H9 (cell line): Measurements from ENCODE around the gene ITPA. TPM values are rescaled to one million over a fixed set of nuclear protein-coding genes. Genes with fewer than 3 reads are reported as not detected.

Source experiments
- DNase-seq: peaks from one replicate; pipeline ENCODE4 v3.0.0-alpha.2; 2017
- H2AFZ ChIP-seq: one replicate; pipeline ENCODE4 v1.6.1; 2013; ENCODE audit warnings: mild to moderate bottlenecking, low read length, control low read depth, moderate library complexity
- H2AK5ac ChIP-seq: 2 replicates; pipeline ENCODE4 v1.6.1; 2013; ENCODE audit warnings: low read length, control low read depth, mixed read lengths; ENCODE audit not compliant: insufficient read length
- H2BK120ac ChIP-seq: one replicate; pipeline ENCODE4 v1.6.1; 2013; ENCODE audit warnings: low read depth, mild to moderate bottlenecking, low read length, control low read depth, inconsistent platforms; ENCODE audit not compliant: poor library complexity, severe bottlenecking
- H2BK12ac ChIP-seq: 2 replicates; pipeline ENCODE4 v1.6.1; 2013; ENCODE audit warnings: low read length, control low read depth, mixed read lengths, low read depth; ENCODE audit not compliant: insufficient read length
- H2BK15ac ChIP-seq: 2 replicates; pipeline ENCODE4 v1.6.1; 2013; ENCODE audit warnings: low read depth, low read length, control low read depth
- H2BK20ac ChIP-seq: one replicate; pipeline ENCODE4 v1.6.1; 2013; ENCODE audit warnings: low read depth, mild to moderate bottlenecking, low read length, control low read depth, inconsistent platforms; ENCODE audit not compliant: poor library complexity, severe bottlenecking
- H2BK5ac ChIP-seq: 2 replicates; pipeline ENCODE4 v1.6.1; 2013; ENCODE audit warnings: low read length, control low read depth, mixed read lengths; ENCODE audit not compliant: insufficient read length
- H3K14ac ChIP-seq: 2 replicates; pipeline ENCODE4 v1.6.1; 2013; ENCODE audit warnings: low read length, control low read depth; ENCODE audit not compliant: insufficient read depth
- H3K18ac ChIP-seq: 2 replicates; pipeline ENCODE4 v1.6.1; 2013; ENCODE audit warnings: low read depth, mild to moderate bottlenecking, mixed read lengths, low read length, control low read depth; ENCODE audit not compliant: insufficient read length
- H3K23ac ChIP-seq: 2 replicates; pipeline ENCODE4 v1.6.1; 2013; ENCODE audit warnings: low read length, control low read depth, mixed read lengths, low read depth; ENCODE audit not compliant: insufficient read length
- H3K23me2 ChIP-seq: 2 replicates; pipeline ENCODE4 v1.6.1; 2013; ENCODE audit warnings: low read depth, mild to moderate bottlenecking, mixed read lengths, low read length, control low read depth; ENCODE audit not compliant: insufficient read length, poor library complexity, severe bottlenecking
- H3K27ac ChIP-seq: 2 replicates; pipeline ENCODE4 v1.5.1; 2013; ENCODE audit warnings: low read length, control low read depth, mixed read lengths, low read depth; ENCODE audit not compliant: insufficient read length
- H3K27me3 ChIP-seq: 2 replicates; pipeline ENCODE4 v1.6.1; 2013; ENCODE audit warnings: low read length, control low read depth, inconsistent platforms; ENCODE audit not compliant: insufficient read depth
- H3K4ac ChIP-seq: 2 replicates; pipeline ENCODE4 v1.6.1; 2013; ENCODE audit warnings: low read depth, mild to moderate bottlenecking, control low read depth, inconsistent platforms, low read length, moderate library complexity
- H3K4me1 ChIP-seq: 2 replicates; pipeline ENCODE4 v1.6.1; 2013; ENCODE audit warnings: low read length, control low read depth, inconsistent platforms; ENCODE audit not compliant: insufficient read depth
- H3K4me2 ChIP-seq: 2 replicates; pipeline ENCODE4 v1.6.1; 2013; ENCODE audit warnings: low read length, control low read depth, mixed read lengths; ENCODE audit not compliant: insufficient read length, insufficient read depth
- H3K56ac ChIP-seq: 2 replicates; pipeline ENCODE4 v1.6.1; 2013; ENCODE audit warnings: low read depth, mild to moderate bottlenecking, mixed read lengths, low read length, control low read depth; ENCODE audit not compliant: insufficient read length
- H3K79me1 ChIP-seq: 2 replicates; pipeline ENCODE4 v1.6.1; 2013; ENCODE audit warnings: low read depth, mild to moderate bottlenecking, moderate library complexity, low read length, control low read depth, inconsistent platforms; ENCODE audit not compliant: insufficient read depth, poor library complexity, severe bottlenecking
- H3K79me2 ChIP-seq: 2 replicates; pipeline ENCODE4 v1.6.1; 2013; ENCODE audit warnings: low read length, control low read depth, inconsistent platforms; ENCODE audit not compliant: insufficient read depth
- H3K9ac ChIP-seq: 2 replicates; pipeline ENCODE4 v1.6.1; 2013; ENCODE audit warnings: low read length, control low read depth, mixed read lengths; ENCODE audit not compliant: insufficient read length; ENCODE audit errors: extremely low read depth
- H3K9me3 ChIP-seq: one replicate; pipeline ENCODE4 v1.6.1; 2013; ENCODE audit warnings: low read depth, low read length, inconsistent platforms; ENCODE audit not compliant: control insufficient read depth
- H3T11ph ChIP-seq: one replicate; pipeline ENCODE4 v1.6.1; 2013; ENCODE audit warnings: mild to moderate bottlenecking, low read length, control low read depth, inconsistent platforms
- H4K20me1 ChIP-seq: one replicate; pipeline ENCODE4 v1.6.1; 2013; ENCODE audit not compliant: control insufficient read depth, insufficient read length, insufficient read depth
- H4K5ac ChIP-seq: 2 replicates; pipeline ENCODE4 v1.6.1; 2013; ENCODE audit warnings: low read depth, mild to moderate bottlenecking, mixed read lengths, low read length, control low read depth; ENCODE audit not compliant: insufficient read length
- H4K8ac ChIP-seq: replicated peaks from 2 replicates; pipeline ENCODE4 v1.6.1; 2013; ENCODE audit warnings: low read length, control low read depth, mixed read lengths, low read depth; ENCODE audit not compliant: insufficient read length
- H4K91ac ChIP-seq: 2 replicates; pipeline ENCODE4 v1.6.1; 2013; ENCODE audit warnings: low read depth, mild to moderate bottlenecking, moderate library complexity, mixed read lengths, low read length, control low read depth; ENCODE audit not compliant: insufficient read length
- H3K27ac Mint-ChIP-seq, 3 experiments: 2 replicates in 2 of 3; 3 replicates in 1 of 3; pipeline ENCODE4 v1.8.0; 2020 to 2021; ENCODE audit warnings: mixed read lengths in 3 of 3, mild to moderate bottlenecking in 1 of 3, moderate library complexity in 1 of 3
- H3K27me3 Mint-ChIP-seq: 2 replicates; pipeline ENCODE4 v1.8.0; 2021; ENCODE audit warnings: low read depth, mild to moderate bottlenecking, moderate library complexity, mixed read lengths
- H3K36me3 Mint-ChIP-seq, 3 experiments: 2 replicates in 2 of 3; 3 replicates in 1 of 3; pipeline ENCODE4 v1.8.0; 2020 to 2021; ENCODE audit warnings: low read depth in 3 of 3, mixed read lengths in 3 of 3; ENCODE audit not compliant: insufficient read depth in 1 of 3
- H3K4me1 Mint-ChIP-seq, 2 experiments: 2 replicates each; pipeline ENCODE4 v1.8.0; 2020; ENCODE audit warnings: mixed read lengths in 2 of 2
- H3K4me3 Mint-ChIP-seq, 2 experiments: 2 replicates in 1 of 2; 3 replicates in 1 of 2; pipeline ENCODE4 v1.8.0; 2020 to 2021; ENCODE audit warnings: mild to moderate bottlenecking in 2 of 2, mixed read lengths in 2 of 2, moderate library complexity in 1 of 2
- H3K9me3 Mint-ChIP-seq, 2 experiments: 2 replicates in 1 of 2; 3 replicates in 1 of 2; pipeline ENCODE4 v1.8.0; 2020; ENCODE audit warnings: mild to moderate bottlenecking in 2 of 2, mixed read lengths in 2 of 2, moderate library complexity in 1 of 2
- WGBS: extraction: QIAGEN DNeasy Blood & Tissue Kit; methylation state at CpG from one replicate; pipeline ENCODE4 v1.1.7; 2013; ENCODE audit warnings: missing lambda C conversion rate, low lambda C conversion rate, mixed read lengths; ENCODE audit not compliant: insufficient read length; ENCODE audit errors: extremely low coverage; 5-methylcytosine and 5-hydroxymethylcytosine counted together
- total RNA-seq: library from RNA; stranded (reverse); gene quantifications from 2 replicates; pipeline ENCODE4 v1.2.1, GENCODE V29; 2021
- TF ChIP-seq, protein P1 (sequence below): fragments of 200-600 bp; sonication (generic); conservative IDR thresholded peaks from 3 replicates; pipeline ENCODE4 v1.8.0; 2021; ENCODE audit warnings: antibody characterized with exemption, mild to moderate bottlenecking

The ITPA gene
- total RNA-seq, 1 experiment from 2014 or later: 74.5 TPM

DNA sequence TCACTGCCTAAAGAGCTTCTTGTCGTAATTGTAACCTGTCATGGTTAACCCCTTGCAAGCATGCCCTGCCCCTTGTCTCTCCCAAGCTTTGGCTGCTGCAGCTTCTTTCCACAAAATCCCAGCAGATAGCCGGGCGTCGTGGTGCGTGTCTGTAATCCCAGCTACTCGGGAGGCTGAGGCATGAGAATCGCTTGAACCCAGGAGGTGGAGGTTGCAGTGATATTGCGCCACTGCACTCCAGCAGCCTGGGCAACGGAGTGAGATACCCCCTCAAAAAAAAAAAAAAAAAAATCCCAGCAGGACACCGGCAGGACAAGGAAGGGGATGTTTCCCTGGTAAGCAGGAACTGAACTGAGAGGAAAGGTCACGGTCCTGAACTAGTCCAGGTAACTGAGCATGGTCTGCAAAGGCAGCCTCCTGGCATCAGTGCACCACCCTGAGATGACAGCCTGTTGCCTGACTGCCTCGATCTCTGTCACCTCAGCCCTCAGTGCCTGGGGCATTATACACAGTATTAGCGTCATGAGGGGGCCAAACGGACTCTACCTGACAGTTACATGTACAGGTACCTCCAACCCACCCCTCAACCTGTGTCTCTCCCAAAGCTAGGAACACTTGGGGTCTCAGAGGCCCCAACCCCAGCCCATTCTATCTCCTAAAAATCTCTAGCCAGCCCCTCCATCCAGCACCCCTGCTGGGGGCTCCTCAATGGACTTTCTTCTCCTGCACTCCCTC lies 37.7 kb upstream of the ITPA start:
- H3K4me1 Mint-ChIP-seq: peaks cover 39 to 51% of the 10 kb centered on the region in 2 experiments
- H4K91ac ChIP-seq: no peak overlapping the region

More for the DNA sequence above, 37.7 kb upstream of the ITPA start:
- Histone ChIP-seq H3T11ph (no peak overlapping the region), H3K23me2 (peaks cover 23% of the 10 kb centered on the region), H3K4me2 (no peak overlapping the region), H2BK15ac (no peak overlapping the region), H2AK5ac (no peak overlapping the region), H2BK12ac (no peak overlapping the region), H3K14ac (no peak overlapping the region), H2AFZ (no peak overlapping the region), H4K5ac (no peak overlapping the region), H3K79me2 (no peaks in the 10 kb centered on the region), H3K4me1 (no peaks in the 10 kb centered on the region; the same call in 1 of the 2 replicates), H3K4ac (no peak overlapping the region), H3K23ac (no peak overlapping the region), H4K8ac (no peak overlapping the region), H3K56ac (no peak overlapping the region), H3K9me3 (no peaks in the 10 kb centered on the region), H2BK120ac (no peak overlapping the region), H3K27me3 (no peaks in the 10 kb centered on the region), H4K20me1 (no peaks in the 10 kb centered on the region), H2BK5ac (no peak overlapping the region), H2BK20ac (no peak overlapping the region), H3K18ac (no peak overlapping the region), H3K9ac (no peak overlapping the region), H3K79me1 (no peaks in the 10 kb centered on the region), H3K27ac (no peak overlapping the region)
- Mint-ChIP-seq H3K36me3 (peaks cover 2 to 4% (median 4%) of the 10 kb centered on the region in 3 experiments; a peak in 4 of 7 replicates), H3K4me3 (peak overlapping the region; percentile 61 to 83), H3K27me3 (peaks cover 17% of the 10 kb centered on the region), H3K27ac (no peak overlapping the region), H3K9me3 (no peaks in the 10 kb centered on the region; a peak in 1 of 5 replicates)
- WGBS: no CpG with 5 or more reads among the region's 14 CpGs
- TF ChIP-seq, protein P1, sequence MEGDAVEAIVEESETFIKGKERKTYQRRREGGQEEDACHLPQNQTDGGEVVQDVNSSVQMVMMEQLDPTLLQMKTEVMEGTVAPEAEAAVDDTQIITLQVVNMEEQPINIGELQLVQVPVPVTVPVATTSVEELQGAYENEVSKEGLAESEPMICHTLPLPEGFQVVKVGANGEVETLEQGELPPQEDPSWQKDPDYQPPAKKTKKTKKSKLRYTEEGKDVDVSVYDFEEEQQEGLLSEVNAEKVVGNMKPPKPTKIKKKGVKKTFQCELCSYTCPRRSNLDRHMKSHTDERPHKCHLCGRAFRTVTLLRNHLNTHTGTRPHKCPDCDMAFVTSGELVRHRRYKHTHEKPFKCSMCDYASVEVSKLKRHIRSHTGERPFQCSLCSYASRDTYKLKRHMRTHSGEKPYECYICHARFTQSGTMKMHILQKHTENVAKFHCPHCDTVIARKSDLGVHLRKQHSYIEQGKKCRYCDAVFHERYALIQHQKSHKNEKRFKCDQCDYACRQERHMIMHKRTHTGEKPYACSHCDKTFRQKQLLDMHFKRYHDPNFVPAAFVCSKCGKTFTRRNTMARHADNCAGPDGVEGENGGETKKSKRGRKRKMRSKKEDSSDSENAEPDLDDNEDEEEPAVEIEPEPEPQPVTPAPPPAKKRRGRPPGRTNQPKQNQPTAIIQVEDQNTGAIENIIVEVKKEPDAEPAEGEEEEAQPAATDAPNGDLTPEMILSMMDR: no peak
- DNase-seq: no peak
